Neural cell (in vitro differentiated cells): ENCODE measurements around the gene LRRC3. TPM values are rescaled to one million over a fixed set of nuclear protein-coding genes. Genes with fewer than 3 reads are reported as not detected.

Source experiments
- H2AFZ ChIP-seq: fragments of 200-600, 300-800 bp; sonication (generic), shearing (Covaris generic); 2 replicates; pipeline ENCODE4 v1.6.0; 2014; ENCODE audit warnings: low read depth, mild to moderate bottlenecking, antibody characterized with exemption, low read length, moderate library complexity
- H3F3A ChIP-seq: fragments of 200-600 bp; shearing (Covaris generic); 2 replicates; pipeline ENCODE4 v1.6.1; 2016; ENCODE audit warnings: mild to moderate bottlenecking, moderate library complexity, mixed read lengths, antibody characterized with exemption, low read length; ENCODE audit not compliant: insufficient read depth, poor library complexity, severe bottlenecking
- H3K27ac ChIP-seq: fragments of 200-600, 300-800 bp; sonication (generic), shearing (Covaris generic); 2 replicates; pipeline ENCODE4 v1.5.1; 2014; ENCODE audit warnings: mild to moderate bottlenecking, low read length, moderate library complexity
- H3K27me3 ChIP-seq: fragments of 300-800, 200-600 bp; sonication (generic), shearing (Covaris generic); 2 replicates; pipeline ENCODE4 v1.6.0; 2014; ENCODE audit warnings: mild to moderate bottlenecking, low read depth, low read length, moderate library complexity; ENCODE audit not compliant: insufficient read depth
- H3K36me3 ChIP-seq: fragments of 300-800, 200-600 bp; sonication (generic), shearing (Covaris generic); 2 replicates; pipeline ENCODE4 v1.5.1; 2014; ENCODE audit warnings: mild to moderate bottlenecking, antibody characterized with exemption, low read length, moderate library complexity; ENCODE audit not compliant: insufficient read depth
- H3K4me2 ChIP-seq: fragments of 300-800, 200-600 bp; sonication (generic), shearing (Covaris generic); 2 replicates; pipeline ENCODE4 v1.6.0; 2014; ENCODE audit warnings: mild to moderate bottlenecking, low read length
- H3K4me3 ChIP-seq: fragments of 300-800, 200-600 bp; sonication (generic), shearing (Covaris generic); 2 replicates; pipeline ENCODE4 v1.5.1; 2014; ENCODE audit warnings: mild to moderate bottlenecking, low read length, moderate library complexity
- H3K79me2 ChIP-seq: fragments of 200-600 bp; shearing (Covaris generic); replicated peaks from 2 replicates; pipeline ENCODE4 v1.6.0; 2014; ENCODE audit warnings: mild to moderate bottlenecking, low read length, moderate library complexity; ENCODE audit not compliant: insufficient read depth
- H3K9ac ChIP-seq: fragments of 300-800, 200-600 bp; sonication (generic), shearing (Covaris generic); 2 replicates; pipeline ENCODE4 v1.6.1; 2016; ENCODE audit warnings: mild to moderate bottlenecking, low read length, mixed read lengths
- H3K9me2 ChIP-seq: fragments of 200-600 bp; shearing (Covaris generic); 2 replicates; pipeline ENCODE4 v1.6.1; 2016; ENCODE audit warnings: mild to moderate bottlenecking, low read length, mixed read lengths; ENCODE audit not compliant: insufficient read depth
- H3K9me3 ChIP-seq: fragments of 200-600, 300-800 bp; sonication (generic), shearing (Covaris generic); 2 replicates; pipeline ENCODE4 v1.6.1; 2016; ENCODE audit warnings: mild to moderate bottlenecking, mixed run types, low read length, moderate library complexity, mixed read lengths
- H4K20me1 ChIP-seq: fragments of 200-600 bp; shearing (Covaris generic); 2 replicates; pipeline ENCODE4 v1.6.1; 2016; ENCODE audit warnings: mild to moderate bottlenecking, mixed run types; ENCODE audit not compliant: insufficient read depth
- EP300 ChIP-seq: fragments of 450-650 bp; conservative IDR thresholded peaks from 2 replicates; pipeline ENCODE4 v1.6.1; 2014; ENCODE audit warnings: antibody characterized with exemption, mild to moderate bottlenecking, moderate library complexity; ENCODE audit not compliant: poor library complexity, severe bottlenecking
- EZH2 ChIP-seq: fragments of 200-600, 300-800 bp; shearing (Covaris generic), sonication (generic); IDR thresholded peaks from 2 replicates; pipeline ENCODE4 v1.6.1; 2014; ENCODE audit warnings: antibody characterized with exemption, low read length, borderline replicate concordance, mild to moderate bottlenecking; ENCODE audit not compliant: insufficient read depth, poor library complexity, severe bottlenecking
- MXI1 ChIP-seq: fragments of 450-650 bp; conservative IDR thresholded peaks from 2 replicates; pipeline ENCODE4 v1.6.1; 2014; ENCODE audit warnings: antibody characterized with exemption, mild to moderate bottlenecking; ENCODE audit not compliant: poor library complexity, severe bottlenecking
- POLR2AphosphoS5 ChIP-seq: IDR thresholded peaks from 2 replicates; pipeline ENCODE4 v1.6.1; 2012
- RAD21 ChIP-seq: fragments of 450-650 bp; conservative IDR thresholded peaks from 2 replicates; pipeline ENCODE4 v1.6.1; 2014; ENCODE audit warnings: antibody characterized with exemption, mild to moderate bottlenecking, moderate library complexity
- SMC3 ChIP-seq: fragments of 450-650 bp; conservative IDR thresholded peaks from 2 replicates; pipeline ENCODE4 v1.6.1; 2014; ENCODE audit warnings: antibody characterized with exemption, mild to moderate bottlenecking, moderate library complexity; ENCODE audit not compliant: poor library complexity
- TAF1 ChIP-seq: IDR thresholded peaks from 2 replicates; pipeline ENCODE4 v1.6.1; 2012; ENCODE audit warnings: low read depth
- polyA plus RNA-seq: library from polyadenylated mRNA; depleted of rRNA; stranded (reverse); fragments of >200 nt; gene quantifications from 2 replicates; pipeline ENCODE4 v1.2.3, GENCODE V29; 2014
- TF ChIP-seq, protein P1 (sequence below): IDR thresholded peaks from 2 replicates; pipeline ENCODE4 v1.6.1; 2012; ENCODE audit warnings: borderline replicate concordance
- TF ChIP-seq, protein P2 (sequence below): fragments of 450-650 bp; IDR thresholded peaks from 2 replicates; pipeline ENCODE4 v1.5.1; 2014; ENCODE audit warnings: antibody characterized with exemption, mild to moderate bottlenecking, moderate library complexity; ENCODE audit not compliant: poor library complexity, severe bottlenecking

The LRRC3 gene
- polyA plus RNA-seq, 1 donor from 2014 or later: 3.8 TPM

DNA sequence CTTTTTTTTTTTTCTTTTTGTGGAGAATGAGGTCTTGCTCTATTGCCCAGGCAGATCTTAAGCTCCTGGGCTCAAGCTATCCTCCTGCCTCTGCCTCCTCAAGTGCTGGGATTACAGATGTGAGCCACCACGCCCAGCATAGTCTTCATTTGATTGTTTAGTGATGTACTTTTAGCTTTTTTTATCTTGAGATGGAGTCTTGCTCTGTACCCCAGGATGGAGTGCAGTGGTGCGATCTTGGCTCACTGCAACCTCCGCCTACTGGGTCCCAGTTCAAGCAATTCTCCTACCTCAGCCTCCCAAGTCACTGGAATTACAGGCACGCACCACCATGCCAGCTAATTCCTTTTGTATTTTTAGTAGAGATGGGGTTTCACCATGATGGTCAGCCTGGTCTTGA is 24.0 kb upstream of the LRRC3 start:
- Histone ChIP-seq H3K36me3 (no peaks in the 10 kb centered on the region), H3K27ac (no peak overlapping the region), H4K20me1 (no peaks in the 10 kb centered on the region), H3K9me2 (no peaks in the 10 kb centered on the region), H3K79me2 (no peaks in the 10 kb centered on the region), H3K4me2 (no peak overlapping the region), H3K27me3 (no peaks in the 10 kb centered on the region), H3K9me3 (no peaks in the 10 kb centered on the region), H3F3A (no peaks in the 10 kb centered on the region), H3K4me3 (no peak overlapping the region), H2AFZ (no peak overlapping the region), H3K9ac (no peak overlapping the region)
- TF ChIP-seq TAF1 (no peak), RAD21 (no peak), POLR2AphosphoS5 (no peak), MXI1 (no peak), EP300 (no peak), EZH2 (no peak), SMC3 (no peak)
- TF ChIP-seq, protein P1, sequence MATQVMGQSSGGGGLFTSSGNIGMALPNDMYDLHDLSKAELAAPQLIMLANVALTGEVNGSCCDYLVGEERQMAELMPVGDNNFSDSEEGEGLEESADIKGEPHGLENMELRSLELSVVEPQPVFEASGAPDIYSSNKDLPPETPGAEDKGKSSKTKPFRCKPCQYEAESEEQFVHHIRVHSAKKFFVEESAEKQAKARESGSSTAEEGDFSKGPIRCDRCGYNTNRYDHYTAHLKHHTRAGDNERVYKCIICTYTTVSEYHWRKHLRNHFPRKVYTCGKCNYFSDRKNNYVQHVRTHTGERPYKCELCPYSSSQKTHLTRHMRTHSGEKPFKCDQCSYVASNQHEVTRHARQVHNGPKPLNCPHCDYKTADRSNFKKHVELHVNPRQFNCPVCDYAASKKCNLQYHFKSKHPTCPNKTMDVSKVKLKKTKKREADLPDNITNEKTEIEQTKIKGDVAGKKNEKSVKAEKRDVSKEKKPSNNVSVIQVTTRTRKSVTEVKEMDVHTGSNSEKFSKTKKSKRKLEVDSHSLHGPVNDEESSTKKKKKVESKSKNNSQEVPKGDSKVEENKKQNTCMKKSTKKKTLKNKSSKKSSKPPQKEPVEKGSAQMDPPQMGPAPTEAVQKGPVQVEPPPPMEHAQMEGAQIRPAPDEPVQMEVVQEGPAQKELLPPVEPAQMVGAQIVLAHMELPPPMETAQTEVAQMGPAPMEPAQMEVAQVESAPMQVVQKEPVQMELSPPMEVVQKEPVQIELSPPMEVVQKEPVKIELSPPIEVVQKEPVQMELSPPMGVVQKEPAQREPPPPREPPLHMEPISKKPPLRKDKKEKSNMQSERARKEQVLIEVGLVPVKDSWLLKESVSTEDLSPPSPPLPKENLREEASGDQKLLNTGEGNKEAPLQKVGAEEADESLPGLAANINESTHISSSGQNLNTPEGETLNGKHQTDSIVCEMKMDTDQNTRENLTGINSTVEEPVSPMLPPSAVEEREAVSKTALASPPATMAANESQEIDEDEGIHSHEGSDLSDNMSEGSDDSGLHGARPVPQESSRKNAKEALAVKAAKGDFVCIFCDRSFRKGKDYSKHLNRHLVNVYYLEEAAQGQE: no peak
- TF ChIP-seq, protein P2, sequence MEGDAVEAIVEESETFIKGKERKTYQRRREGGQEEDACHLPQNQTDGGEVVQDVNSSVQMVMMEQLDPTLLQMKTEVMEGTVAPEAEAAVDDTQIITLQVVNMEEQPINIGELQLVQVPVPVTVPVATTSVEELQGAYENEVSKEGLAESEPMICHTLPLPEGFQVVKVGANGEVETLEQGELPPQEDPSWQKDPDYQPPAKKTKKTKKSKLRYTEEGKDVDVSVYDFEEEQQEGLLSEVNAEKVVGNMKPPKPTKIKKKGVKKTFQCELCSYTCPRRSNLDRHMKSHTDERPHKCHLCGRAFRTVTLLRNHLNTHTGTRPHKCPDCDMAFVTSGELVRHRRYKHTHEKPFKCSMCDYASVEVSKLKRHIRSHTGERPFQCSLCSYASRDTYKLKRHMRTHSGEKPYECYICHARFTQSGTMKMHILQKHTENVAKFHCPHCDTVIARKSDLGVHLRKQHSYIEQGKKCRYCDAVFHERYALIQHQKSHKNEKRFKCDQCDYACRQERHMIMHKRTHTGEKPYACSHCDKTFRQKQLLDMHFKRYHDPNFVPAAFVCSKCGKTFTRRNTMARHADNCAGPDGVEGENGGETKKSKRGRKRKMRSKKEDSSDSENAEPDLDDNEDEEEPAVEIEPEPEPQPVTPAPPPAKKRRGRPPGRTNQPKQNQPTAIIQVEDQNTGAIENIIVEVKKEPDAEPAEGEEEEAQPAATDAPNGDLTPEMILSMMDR: no peak

DNA sequence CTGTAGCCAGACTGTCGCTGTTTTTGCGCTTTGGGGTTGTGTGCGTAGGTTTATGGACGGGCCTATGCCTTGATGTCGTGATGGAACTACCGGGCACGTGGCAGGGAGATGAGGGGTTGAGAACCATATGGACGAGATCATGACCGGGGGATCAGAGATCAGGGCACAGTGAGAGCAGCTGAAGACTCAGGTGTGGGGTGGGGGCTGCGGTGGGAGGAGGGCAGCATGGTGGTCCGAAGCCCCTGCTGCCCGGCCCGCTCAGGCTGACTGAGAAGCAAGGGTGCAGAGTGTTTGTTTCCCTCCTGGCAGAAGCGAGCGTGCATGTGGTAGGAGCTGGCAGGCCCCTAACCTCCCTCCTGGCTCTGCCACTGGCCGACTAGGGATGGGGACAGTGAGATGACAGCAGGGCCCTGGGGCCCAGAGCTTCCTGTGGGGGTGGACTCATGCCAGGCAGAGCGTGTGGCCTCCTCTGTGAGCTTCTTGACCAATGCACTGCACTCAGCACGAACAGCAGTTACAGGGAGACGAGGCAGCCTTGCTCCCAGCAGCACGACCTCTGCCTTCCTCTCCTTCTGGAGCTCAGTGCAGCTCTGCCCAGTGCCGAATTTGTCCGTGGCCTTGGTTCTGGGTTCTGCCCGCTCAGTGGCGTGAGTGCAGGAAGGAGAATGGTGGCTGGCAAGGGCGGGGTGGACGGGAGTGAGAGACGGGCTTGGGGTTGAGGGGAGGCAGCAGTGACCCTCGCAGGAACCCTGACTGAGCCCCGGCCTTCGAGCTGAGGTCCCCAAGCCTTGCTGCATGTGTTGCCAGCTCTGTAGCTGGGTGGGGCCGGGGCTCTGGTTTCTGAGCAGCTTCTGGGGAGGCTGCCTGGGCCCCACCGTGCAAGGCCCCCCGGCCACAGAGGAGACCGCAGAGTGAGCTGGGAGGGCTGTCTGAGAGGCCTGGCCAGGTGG is 22.2 kb upstream of the LRRC3 start:
- H2AFZ ChIP-seq: no peak overlapping the region
- H3K36me3 ChIP-seq: no peaks in the 10 kb centered on the region
- H3K9me2 ChIP-seq: no peaks in the 10 kb centered on the region
- no peak overlapping the region for H3K27ac ChIP-seq
- no peaks in the 10 kb centered on the region for H3F3A ChIP-seq
- no peak overlapping the region for H3K4me2 ChIP-seq
- H3K79me2 ChIP-seq: no peaks in the 10 kb centered on the region
- no peak overlapping the region for H3K9ac ChIP-seq
- H3K4me3 ChIP-seq: no peak overlapping the region
- no peaks in the 10 kb centered on the region for H3K27me3 ChIP-seq
- TF ChIP-seq RAD21 (no peak), MXI1 (no peak), SMC3 (no peak), TAF1 (no peak), EZH2 (no peak), EP300 (no peak), POLR2AphosphoS5 (no peak)
- TF ChIP-seq, protein P2: no peak
- TF ChIP-seq, protein P1: no peak
- H3K9me3 ChIP-seq: no peaks in the 10 kb centered on the region
- no peaks in the 10 kb centered on the region for H4K20me1 ChIP-seq
